NCI-H1694 treated with DMSO at 0.1 percent for 48 hours (cell line): ENCODE results near the gene BCLAF3.

Source experiments
- DNase-seq: peaks from one replicate; lab custom pipeline; 2025; lab: John Stamatoyannopoulos, UW

BCLAF3 gene

DNA sequence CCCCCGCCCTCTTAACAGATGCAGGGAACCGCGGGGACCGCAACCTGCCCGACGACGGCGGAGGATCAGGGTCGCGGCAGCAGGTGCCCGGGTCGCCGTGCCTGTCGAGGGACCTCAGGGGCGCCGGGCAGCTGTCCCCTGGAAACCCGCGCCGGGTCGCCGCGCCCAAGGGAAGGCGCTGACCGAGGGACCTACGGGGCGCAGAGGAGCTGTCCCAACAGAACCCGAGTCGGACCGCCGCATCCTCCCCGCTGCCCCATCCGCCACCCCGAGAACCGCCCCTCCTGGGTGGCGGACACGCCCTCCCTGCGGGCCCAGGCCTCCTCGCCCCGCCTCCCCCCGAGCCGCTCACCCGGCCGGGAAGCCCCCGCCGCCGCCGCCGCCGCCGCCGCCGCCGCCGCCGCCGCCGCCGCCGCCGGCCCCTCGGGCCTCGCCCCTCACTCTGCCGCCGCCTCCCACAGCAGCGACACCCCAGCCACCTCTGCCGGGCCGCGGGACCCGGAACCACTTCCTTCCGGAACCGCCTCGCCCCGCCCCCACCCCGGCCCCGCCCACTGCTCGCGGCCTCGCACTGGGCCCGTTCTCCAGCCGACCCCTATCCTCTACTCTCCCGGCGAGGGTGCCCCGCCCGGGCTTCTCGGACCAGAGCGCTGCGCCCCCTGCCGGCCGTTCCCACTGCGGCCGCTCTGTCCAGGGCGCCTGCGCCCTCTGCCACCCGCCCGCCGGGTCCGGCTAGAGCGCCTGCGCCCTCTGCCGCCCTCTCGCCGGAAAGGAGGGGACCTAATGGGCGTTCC, at the start of gene BCLAF3:
TSS of gene BCLAF3 (minus strand) at position 506 of the 794 bp plus-strand sequence. CDS start 20,797 bp downstream, outside the sequence.
- peak; percentile 66 for DNase-seq

DNA sequence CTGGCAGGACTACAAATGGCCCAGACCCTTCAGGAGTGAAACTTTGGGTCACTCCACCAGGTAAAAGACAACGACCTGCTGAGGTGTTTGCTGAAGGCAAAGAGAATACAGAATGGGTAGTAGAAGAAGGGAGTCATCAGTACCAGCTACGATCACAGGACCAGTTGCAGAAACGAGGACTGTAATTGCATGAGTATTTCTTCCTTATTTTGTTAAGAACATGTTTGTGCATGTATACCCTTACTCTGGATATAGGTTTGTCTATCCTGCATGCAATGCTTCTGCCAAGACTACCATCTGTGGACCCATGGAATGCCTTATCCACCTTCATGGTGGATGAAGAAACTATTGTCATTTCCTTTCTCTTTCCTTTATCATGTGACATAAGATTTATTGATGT, 48.1 kb upstream of the BCLAF3 start:
- no peak for DNase-seq

DNA sequence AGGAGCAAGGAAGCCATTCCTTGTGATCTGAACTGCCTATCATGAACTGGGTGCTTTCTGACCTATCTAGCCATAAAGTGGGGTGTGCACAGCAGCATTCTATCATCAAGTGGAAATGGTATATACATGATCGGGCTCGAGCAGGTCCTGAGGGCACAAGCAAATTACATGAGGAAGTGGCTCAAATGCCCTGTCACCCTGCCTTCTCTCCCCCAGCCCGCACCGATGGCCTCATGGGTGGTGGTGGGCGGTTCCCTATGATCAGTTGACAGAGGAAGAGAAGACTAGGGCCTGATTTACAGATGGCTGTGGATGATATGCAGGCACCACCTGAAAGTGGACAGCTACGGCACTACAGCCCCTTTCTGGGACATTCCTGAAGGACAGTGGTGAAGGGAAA, 46.3 kb upstream of the BCLAF3 start:
- no peak for DNase-seq

DNA sequence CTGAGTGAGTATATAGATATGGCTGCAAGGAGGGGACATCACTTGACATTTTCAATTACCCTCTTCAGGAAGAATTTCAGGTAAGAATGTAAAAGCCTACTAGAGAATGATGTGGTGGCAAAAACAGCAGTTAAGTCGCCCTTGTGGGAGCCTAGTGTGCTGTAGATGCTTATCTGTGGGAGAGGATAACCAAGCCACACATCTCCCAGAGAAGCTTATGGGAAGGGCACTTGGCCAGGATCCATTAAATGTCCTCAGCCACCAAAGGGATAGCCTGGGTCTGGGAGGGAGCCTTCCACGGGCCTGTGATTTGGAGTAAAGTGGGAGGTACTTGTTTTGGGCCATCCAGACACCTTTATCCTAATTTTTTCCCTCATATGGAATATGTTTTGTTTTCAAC, 41.3 kb upstream of the BCLAF3 start:
- DNase-seq: no peak

DNA sequence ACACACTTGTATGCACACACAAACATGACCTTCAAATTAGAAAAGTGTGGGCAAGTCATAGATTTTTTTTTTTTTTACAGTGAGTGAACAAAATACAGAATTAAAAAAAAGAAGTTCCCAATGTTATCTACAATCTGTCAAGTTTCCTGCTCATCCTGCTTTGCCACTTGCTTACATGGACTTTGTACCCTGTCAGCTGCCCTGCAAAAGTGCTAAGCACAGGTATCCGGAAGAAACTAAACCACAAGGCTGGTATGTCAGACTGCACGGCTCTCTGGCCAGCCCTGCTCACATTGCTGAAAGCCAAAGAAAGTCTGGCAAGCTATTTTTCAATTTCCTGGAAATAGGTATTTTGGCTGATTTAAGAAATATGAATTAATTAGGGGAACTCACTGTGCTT, 38.9 kb upstream of the BCLAF3 start:
- DNase-seq: no peak

DNA sequence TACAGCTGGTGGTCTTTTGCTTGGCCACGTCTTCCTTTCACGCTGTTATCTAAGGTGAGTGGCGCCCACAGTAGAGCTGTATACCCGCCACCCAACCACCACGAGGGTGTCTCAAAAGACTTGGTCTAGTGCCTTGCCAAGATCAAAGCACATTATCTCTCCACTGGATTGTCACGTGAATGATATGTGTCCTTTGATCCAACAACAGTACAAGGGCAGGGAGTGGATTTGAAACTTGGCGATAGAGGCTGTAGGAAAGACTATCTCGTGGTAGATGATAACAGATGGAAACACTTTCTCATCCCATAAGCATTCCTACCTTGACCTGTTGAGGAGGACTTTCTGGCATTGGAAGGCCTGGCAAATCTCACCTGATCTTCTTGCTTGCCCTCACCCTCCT, 37.7 kb upstream of the BCLAF3 start:
- no peak for DNase-seq

DNA sequence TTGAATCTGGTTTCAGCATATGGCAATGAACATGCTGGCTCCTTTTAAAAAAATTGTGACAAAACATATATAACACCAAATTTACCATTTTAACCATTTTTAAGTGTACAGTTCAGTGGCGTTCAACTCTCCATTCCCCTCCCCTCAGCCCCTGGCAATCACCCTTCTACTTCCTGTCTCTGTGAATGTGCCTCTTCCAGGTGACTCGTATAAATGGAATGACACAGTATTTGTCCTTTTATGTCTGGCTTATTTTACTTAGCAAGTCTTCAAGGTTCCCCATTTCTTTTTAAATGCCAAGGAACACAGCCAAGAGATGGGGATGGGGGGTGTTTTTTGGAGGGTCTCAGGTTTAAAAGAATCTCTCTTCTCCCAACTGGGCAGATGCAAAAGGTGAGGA, 35.4 kb upstream of the BCLAF3 start:
- no peak for DNase-seq

DNA sequence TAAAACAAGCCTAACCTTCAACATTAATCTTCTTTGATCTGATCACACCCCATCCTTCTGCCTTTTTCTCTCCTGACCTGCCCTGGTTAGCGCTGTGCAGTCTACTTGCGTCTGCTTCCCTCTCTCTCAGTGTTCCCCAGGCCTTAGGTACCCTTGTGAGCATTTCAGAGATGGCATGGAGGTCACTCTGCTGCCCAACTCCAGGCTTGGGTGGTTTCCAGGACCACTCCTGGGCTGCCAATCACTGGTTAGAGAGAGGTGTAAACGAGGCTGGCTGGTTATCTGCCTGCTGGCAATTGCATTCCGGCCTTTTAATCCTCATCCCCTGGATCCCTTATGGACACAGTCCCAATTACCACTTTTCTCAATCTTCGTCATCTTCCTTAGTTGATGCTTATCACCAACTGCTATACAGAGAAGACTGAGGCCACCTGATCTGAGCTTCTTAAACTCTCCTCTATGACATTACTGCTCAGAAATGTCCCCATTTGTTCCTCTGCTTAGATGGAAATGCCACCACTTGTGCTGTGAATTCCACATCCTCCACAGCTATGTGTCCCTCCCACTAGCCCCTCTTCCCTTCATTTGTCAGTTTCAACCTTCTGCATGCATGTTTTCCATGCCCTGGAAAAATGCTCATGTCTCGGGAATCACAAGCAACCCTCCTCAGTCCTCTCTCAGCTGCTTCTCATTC, 29.0 kb upstream of the BCLAF3 start:
- DNase-seq: no peak

DNA sequence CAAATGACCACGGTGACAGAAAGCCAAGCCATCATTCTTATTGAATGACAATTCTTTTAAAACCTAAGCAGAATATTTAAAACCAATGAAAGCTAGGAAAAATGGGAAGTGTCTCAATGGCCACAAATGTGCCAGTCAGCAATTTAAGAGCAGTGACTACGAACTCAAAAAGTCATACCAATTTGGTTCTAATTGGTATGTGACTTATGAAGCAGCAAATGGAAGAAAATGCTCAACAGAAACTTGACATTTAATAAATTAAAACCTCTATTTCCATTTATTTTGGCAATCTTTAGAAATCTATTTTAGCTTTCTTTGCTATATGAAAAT, 25.7 kb upstream of the BCLAF3 start:
- DNase-seq: no peak

DNA sequence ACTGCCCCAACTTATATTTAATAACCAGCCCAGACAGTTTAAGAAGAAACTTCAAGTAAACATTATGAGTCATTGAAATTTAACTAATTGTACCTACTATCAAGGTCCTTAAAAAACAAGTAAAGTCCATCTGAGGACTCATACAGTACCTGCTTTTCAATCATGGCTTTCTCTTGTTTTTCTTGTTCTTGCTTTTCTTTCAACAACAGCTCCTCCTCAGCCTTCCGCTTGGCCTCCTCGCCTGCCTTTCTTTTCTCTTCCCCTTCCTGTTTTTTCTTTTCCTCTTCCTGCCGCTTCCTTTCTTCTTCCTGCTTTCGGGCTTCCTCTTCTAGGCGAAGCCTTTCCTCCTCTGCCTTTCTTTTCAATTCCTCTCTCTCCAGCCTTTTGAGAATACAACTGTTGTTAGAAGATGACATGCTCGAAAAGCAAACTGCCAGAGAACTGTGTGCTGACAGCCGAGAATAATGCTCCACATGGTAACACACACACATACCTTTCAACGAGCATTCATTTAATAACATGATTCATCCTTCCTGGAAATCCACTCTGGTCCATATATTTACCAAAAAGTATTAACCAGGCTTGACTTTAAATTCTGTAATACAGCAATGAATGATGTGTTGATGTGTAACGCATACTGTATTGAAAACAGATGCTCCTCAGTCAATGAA, 25.2 kb upstream of the BCLAF3 start:
- no peak for DNase-seq

DNA sequence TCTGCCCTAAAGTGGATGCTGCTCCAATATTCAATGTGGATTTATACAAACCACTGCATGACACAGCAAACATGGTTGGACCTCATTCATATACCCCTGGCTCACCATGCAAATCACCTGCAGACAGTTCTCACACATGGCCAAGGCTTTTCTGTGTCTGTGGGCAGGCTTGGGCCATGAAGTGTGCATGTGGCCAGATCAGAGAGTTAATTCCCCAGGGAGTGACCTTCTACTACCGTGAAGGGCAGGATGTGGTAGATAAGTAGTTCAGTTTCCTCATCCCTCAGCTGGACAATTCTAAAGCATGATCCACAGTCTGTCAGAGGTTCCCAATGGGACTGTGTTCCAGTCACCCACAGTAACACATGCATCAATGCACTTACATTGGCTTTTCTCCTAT, 24.6 kb upstream of the BCLAF3 start:
- DNase-seq: no peak

DNA sequence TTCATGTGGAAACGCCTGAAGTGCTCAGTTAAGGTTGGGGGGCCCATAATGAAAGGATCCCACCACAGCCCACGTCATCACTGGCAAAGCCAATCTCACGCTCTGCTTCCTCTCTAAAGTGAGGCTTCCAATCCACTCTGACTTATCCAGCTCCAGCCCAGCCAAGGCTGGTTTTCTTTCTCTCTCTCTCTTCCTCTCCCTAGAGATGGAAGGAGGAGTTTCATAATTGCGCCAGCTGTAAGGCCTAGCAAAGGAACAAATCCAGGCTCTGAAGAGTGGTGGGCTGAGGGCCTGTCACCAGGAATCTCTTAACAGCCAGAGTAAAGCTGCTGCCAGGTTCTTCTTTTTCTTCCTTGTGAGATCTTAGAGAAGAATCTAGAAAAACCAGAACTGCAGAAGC, 20.7 kb upstream of the BCLAF3 start:
- no peak for DNase-seq

DNA sequence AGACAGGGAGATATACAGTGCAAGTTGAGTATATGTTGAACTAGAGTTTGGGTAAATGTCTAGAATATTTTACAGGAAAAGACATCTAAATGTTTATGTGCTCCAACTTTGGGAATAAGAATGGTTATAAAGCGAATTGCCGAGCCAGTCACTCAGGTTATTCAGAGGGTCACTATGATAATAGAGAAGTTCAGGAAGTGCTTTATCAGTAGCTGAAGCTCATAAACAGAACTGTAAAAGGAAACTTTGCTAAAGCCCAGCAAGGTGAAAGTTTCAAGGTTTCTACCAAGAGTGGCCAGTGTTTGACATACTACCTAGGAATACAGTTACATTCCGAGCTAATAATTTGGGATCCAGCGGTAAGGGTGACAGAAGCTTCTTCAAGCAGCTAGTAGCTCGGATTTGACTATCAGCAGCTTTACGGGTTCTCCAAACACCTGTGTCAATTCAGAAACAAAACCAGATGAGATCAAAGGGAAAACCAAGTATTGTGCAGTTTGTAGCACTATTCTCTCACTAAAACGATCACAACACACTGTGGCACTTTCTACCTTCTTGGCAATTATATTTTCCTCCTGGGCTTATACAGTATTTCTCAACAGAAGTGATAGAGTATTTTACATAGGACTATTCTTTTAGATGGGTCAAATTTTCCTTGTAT, 17.2 kb upstream of the BCLAF3 start:
- no peak for DNase-seq

DNA sequence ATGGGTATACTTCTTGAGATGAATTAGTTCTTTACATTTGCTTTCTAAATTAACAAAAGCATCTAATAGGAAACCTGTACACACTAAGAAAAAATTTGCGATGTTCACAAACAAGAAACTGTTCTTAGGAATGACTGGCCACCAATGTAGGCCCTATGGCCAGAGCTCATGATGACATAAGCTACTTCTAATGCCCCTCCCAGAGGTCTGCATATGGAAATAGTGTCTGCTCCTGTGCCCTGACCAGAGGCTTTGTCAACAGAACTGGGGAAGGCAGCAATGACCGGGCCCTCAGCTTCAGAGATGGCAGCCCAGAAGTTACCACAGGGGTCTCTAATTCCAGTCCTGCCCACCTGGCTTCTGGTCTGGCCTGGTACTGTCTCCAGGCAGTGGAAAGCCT, 15.0 kb upstream of the BCLAF3 start:
- no peak for DNase-seq

DNA sequence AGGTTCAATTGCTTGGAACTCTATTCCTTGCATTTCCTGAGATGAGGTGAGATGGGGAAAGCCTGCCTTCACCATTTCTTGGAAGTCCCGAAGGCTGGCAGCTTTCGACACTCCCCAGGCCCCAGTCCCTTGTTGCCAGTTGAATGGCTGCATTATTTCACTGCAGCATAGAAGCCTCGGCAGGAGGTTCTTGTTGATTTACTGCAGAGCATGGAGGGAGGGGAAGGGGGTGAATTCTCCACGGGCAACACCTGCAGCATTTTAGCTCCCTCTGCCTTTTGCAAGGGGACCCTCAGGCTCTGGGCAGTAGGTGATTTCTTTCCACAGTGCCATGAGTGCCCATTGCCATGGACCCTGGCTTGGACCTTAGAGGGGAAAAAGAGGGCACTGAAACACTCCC, 10.7 kb upstream of the BCLAF3 start:
- DNase-seq: no peak

DNA sequence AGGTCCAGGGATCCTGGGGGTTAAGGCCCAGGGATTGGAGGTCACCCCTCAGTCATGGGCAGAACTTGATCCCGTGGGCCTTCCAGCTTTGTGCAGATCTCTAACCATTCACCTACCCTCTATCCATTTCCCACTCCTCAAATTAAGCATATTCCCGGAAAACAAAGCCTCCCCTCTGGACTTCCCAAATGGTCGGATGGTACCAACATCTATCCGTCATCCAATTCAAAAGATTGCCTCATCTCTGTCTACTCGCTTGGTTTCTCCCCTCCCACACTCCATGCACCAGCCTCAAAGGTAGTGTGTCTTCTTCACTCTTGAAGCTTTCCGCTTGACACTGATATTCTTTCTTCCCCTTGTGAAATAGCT, 473 bp upstream of the BCLAF3 start:
- no peak for DNase-seq

DNA sequence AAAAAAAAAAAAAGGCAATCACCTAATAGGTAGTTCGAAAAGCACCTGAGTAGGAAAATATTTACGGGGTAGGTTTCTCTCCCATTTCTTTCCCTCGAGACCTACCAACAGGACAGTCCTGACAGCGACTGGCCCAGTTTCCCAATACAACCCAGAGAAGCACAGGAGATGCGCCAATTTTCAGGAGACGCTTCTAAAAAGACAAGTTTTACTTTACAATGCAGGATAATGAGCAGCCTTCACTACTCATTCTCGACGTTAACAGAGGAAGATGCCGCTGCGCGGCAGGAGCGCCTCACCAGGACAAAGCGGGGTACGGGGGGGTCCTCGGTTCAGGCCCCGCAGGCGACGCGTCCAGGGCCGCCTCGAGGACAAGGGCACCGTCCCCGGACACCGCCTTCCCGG, 708 bp downstream of the BCLAF3 start:
- no peak for DNase-seq

DNA sequence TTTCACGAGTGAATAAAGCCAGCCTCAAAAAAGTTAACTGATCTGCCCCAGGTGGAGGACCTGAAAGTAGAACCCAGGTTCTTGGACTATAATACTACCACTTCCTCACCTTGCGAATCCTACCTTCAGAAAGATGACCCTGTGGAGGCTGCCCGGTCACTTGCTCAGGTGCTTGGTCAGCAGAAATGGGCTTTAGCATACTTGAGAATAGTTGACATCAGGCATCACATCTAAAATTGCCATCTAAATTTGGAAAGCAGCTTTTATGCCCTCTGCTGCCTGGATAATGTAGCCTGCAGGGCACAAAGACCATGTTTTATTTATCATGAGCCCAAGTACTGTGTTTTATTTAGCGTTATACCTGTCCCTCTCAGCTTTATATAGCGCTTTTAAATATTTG, 3.0 kb downstream of the BCLAF3 start:
- DNase-seq: no peak

DNA sequence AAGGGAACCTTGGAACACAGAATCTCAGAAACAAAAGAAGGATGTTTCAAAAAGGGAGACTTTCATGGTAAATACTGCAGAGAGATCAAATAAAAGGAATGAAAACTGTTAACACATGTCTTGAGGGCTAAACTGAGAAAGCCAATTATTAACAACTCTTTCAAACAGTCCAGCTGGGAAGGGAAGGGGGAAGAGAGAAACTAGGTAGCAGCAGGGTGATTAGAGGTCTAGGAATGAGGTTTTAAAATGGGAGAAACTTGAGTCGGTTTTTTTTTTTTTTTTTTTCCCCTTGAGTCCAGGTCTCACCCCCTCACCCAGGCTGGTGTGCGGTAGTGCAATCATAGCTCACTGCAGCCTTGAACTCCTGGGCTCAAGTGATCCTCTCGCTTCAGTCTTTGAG, 4.3 kb downstream of the BCLAF3 start:
- DNase-seq: no peak

DNA sequence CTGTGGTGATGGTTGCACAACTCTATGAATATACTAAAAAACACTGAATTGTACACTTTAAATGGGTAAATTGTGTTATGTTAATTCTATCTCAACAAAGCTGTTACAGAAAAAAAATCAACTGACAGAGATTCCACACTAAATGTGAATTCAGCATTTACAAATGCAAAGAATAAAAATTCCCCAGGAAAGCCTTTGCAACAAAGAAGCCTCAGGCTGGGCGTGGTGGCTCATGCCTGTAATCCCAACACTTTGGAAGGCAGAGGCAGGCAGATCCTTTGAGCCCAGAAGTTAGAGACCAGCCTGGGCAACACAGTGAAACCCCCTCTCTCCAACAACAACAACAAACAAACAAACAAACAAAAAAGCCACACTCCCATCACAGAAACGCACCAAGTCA, 8.9 kb downstream of the BCLAF3 start:
- DNase-seq: no peak

DNA sequence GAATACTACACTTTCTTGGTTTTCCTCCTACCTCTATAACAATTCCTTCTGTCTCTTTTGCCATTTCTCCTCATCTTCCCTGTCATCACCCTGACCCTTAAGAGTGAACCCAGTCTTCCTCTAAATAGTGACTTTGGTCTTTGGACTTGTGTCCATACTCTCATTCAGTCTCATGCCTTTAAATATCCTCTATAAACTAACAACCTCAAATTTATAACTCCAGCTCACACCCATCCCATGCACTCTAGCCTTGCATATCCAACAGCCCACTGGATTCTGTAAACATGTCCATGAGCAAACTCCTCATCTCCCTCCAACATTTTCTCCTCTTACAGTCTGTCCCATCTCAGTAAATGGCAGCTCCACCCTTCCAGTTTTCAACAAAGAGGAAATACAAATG, 15.0 kb downstream of the BCLAF3 start:
- DNase-seq: no peak

DNA sequence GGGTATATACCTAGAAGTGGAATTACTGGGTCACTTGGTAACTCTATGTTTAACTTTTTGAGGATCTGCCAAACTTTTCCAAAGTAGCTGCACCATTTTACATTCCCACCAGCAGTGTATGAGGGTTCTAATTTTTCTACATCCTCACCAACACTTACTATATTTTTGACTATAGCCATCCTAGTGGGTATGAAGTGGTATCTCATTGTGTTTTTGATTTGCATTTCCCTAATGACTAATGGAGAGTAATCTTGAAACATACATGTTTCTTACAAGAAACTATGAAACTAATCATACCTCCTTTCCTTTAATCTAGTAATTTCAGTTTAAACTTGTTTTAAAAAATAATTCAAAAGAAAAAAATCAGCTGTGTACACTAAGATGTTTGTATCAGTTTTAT, 17.9 kb downstream of the BCLAF3 start:
- no peak for DNase-seq

DNA sequence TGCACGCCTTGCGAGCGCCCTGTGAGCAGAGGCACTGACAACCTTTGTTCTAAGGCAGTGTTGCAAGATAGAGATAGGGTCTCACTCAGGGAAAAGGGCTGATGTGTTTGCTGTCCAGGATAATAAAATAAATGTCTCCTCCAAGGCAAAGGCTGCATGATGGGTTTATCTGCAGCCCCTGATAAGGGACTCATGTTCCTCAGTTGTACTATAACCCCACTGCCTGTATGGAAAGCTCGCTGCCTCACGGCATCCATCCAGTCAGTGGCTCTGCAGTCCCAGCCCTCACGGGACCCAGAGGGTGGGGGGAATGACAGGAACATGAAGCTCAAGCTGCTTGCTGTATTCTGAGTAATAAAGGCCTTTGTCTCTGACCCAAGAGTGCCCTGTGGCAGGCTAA, 22.6 kb downstream of the BCLAF3 start:
- no peak for DNase-seq
